ENCODE measurements around the gene NUDT13.
A peak's percentile ranks its signal among the peaks of the same experiment; 100 is the strongest.

The NUDT13 gene

GRCh38 chr10:73159038-73159648 is 48.9 kb downstream of the NUDT13 start:
- no peak overlapping the region for H3K9ac ChIP-seq (ENCODE audit: low read depth in 1 of 2, low read length in 2 of 2)
- H3K4me1 ChIP-seq (ENCODE audit: control insufficient read depth in 1 of 2, insufficient read depth in 2 of 2, low read length in 2 of 2): peaks cover 0 to 2% of the 10 kb centered on the region in 2 donors
- H3K9me3 ChIP-seq (ENCODE audit: control insufficient read depth in 1 of 2, low read length in 2 of 2): no peaks in the 10 kb centered on the region
- no peak overlapping the region for H3K4me3 ChIP-seq (ENCODE audit: low read depth in 1 of 2, low read length in 2 of 2)
- H3K27ac ChIP-seq (ENCODE audit: low read depth, low read length): no peak overlapping the region
- peaks cover 26 to 31% of the 10 kb centered on the region in 2 donors for H3K36me3 ChIP-seq (ENCODE audit: control insufficient read depth in 1 of 2, insufficient read depth in 2 of 2, low read length in 2 of 2)
- H3K27me3 ChIP-seq (ENCODE audit: control insufficient read depth in 1 of 2, insufficient read depth in 2 of 2, low read length in 2 of 2): no peaks in the 10 kb centered on the region

GRCh38 chr10:73161079-73161478 is 50.8 kb downstream of the NUDT13 start:
- no peak overlapping the region for H3K4me3 ChIP-seq (ENCODE audit: low read depth in 1 of 2, low read length in 2 of 2)
- peaks cover 0 to 2% of the 10 kb centered on the region in 2 donors for H3K4me1 ChIP-seq (ENCODE audit: control insufficient read depth in 1 of 2, insufficient read depth in 2 of 2, low read length in 2 of 2)
- no peaks in the 10 kb centered on the region for H3K27me3 ChIP-seq (ENCODE audit: control insufficient read depth in 1 of 2, insufficient read depth in 2 of 2, low read length in 2 of 2)
- no peak overlapping the region for H3K9ac ChIP-seq (ENCODE audit: low read depth in 1 of 2, low read length in 2 of 2)
- H3K9me3 ChIP-seq (ENCODE audit: control insufficient read depth in 1 of 2, low read length in 2 of 2): no peaks in the 10 kb centered on the region
- H3K27ac ChIP-seq (ENCODE audit: low read depth, low read length): no peak overlapping the region
- peaks cover 24 to 25% of the 10 kb centered on the region in 2 donors for H3K36me3 ChIP-seq (ENCODE audit: control insufficient read depth in 1 of 2, insufficient read depth in 2 of 2, low read length in 2 of 2)

- Histone ChIP-seq H3K27me3 (ENCODE audit: control insufficient read depth in 1 of 2, insufficient read depth in 2 of 2, low read length in 2 of 2) (no peaks in the 10 kb centered on the region), H3K27ac (ENCODE audit: low read depth, low read length) (no peak overlapping the region), H3K9me3 (ENCODE audit: control insufficient read depth in 1 of 2, low read length in 2 of 2) (no peaks in the 10 kb centered on the region), H3K9ac (ENCODE audit: low read depth in 1 of 2, low read length in 2 of 2) (no peak overlapping the region), H3K36me3 (ENCODE audit: control insufficient read depth in 1 of 2, insufficient read depth in 2 of 2, low read length in 2 of 2) (peaks cover 20 to 21% of the 10 kb centered on the region in 2 donors), H3K4me3 (ENCODE audit: low read depth in 1 of 2, low read length in 2 of 2) (no peak overlapping the region), H3K4me1 (ENCODE audit: control insufficient read depth in 1 of 2, insufficient read depth in 2 of 2, low read length in 2 of 2) (peaks cover 0 to 4% of the 10 kb centered on the region in 2 donors)
Observed at GRCh38 chr10:73161662-73162061, 51.4 kb downstream of the NUDT13 start.

GRCh38 chr10:73163096-73163495 is 52.8 kb downstream of the NUDT13 start:
- H3K36me3 ChIP-seq (ENCODE audit: control insufficient read depth in 1 of 2, insufficient read depth in 2 of 2, low read length in 2 of 2): peaks cover 20 to 21% of the 10 kb centered on the region in 2 donors
- no peaks in the 10 kb centered on the region for H3K9me3 ChIP-seq (ENCODE audit: control insufficient read depth in 1 of 2, low read length in 2 of 2)
- H3K27ac ChIP-seq (ENCODE audit: low read depth, low read length): no peak overlapping the region
- no peak overlapping the region for H3K9ac ChIP-seq (ENCODE audit: low read depth in 1 of 2, low read length in 2 of 2)
- H3K4me3 ChIP-seq (ENCODE audit: low read depth in 1 of 2, low read length in 2 of 2): no peak overlapping the region
- H3K4me1 ChIP-seq (ENCODE audit: control insufficient read depth in 1 of 2, insufficient read depth in 2 of 2, low read length in 2 of 2): peaks cover 0 to 13% of the 10 kb centered on the region in 2 donors
- H3K27me3 ChIP-seq (ENCODE audit: control insufficient read depth in 1 of 2, insufficient read depth in 2 of 2, low read length in 2 of 2): no peaks in the 10 kb centered on the region

GRCh38 chr10:73166972-73167371 is 56.7 kb downstream of the NUDT13 start:
- H3K4me3 ChIP-seq (ENCODE audit: low read depth in 1 of 2, low read length in 2 of 2): peak overlapping the region; percentile 89 to 100
- no peaks in the 10 kb centered on the region for H3K9me3 ChIP-seq (ENCODE audit: control insufficient read depth in 1 of 2, low read length in 2 of 2)
- H3K36me3 ChIP-seq (ENCODE audit: control insufficient read depth in 1 of 2, insufficient read depth in 2 of 2, low read length in 2 of 2): peaks cover 12 to 18% of the 10 kb centered on the region in 2 donors
- H3K27me3 ChIP-seq (ENCODE audit: control insufficient read depth in 1 of 2, insufficient read depth in 2 of 2, low read length in 2 of 2): no peaks in the 10 kb centered on the region
- H3K27ac ChIP-seq (ENCODE audit: low read depth, low read length): no peak overlapping the region
- H3K9ac ChIP-seq (ENCODE audit: low read depth in 1 of 2, low read length in 2 of 2): peak overlapping the region in 1 of 2 donors; percentile 87
- peaks cover 7 to 20% of the 10 kb centered on the region in 2 donors for H3K4me1 ChIP-seq (ENCODE audit: control insufficient read depth in 1 of 2, insufficient read depth in 2 of 2, low read length in 2 of 2)

- peaks cover 8 to 14% of the 10 kb centered on the region in 2 donors for H3K36me3 ChIP-seq (ENCODE audit: control insufficient read depth in 1 of 2, insufficient read depth in 2 of 2, low read length in 2 of 2)
- H3K4me3 ChIP-seq (ENCODE audit: low read depth in 1 of 2, low read length in 2 of 2): peak overlapping the region; percentile 89 to 100
- H3K4me1 ChIP-seq (ENCODE audit: control insufficient read depth in 1 of 2, insufficient read depth in 2 of 2, low read length in 2 of 2): peaks cover 7 to 20% of the 10 kb centered on the region in 2 donors
- peak overlapping the region; percentile 79 for H3K27ac ChIP-seq (ENCODE audit: low read depth, low read length)
- no peaks in the 10 kb centered on the region for H3K9me3 ChIP-seq (ENCODE audit: control insufficient read depth in 1 of 2, low read length in 2 of 2)
- H3K27me3 ChIP-seq (ENCODE audit: control insufficient read depth in 1 of 2, insufficient read depth in 2 of 2, low read length in 2 of 2): no peaks in the 10 kb centered on the region
- peak overlapping the region; percentile 87 to 99 for H3K9ac ChIP-seq (ENCODE audit: low read depth in 1 of 2, low read length in 2 of 2)
Observed at GRCh38 chr10:73167458-73167782, 57.2 kb downstream of the NUDT13 start.

- Histone ChIP-seq H3K4me3 (ENCODE audit: low read depth in 1 of 2, low read length in 2 of 2) (peak within 1 kb of the TSS; percentile 89 to 100), H3K36me3 (ENCODE audit: control insufficient read depth in 1 of 2, insufficient read depth in 2 of 2, low read length in 2 of 2) (peaks cover 3 to 9% of the 10 kb centered on the region in 2 donors), H3K27ac (ENCODE audit: low read depth, low read length) (peak within 1 kb of the TSS; percentile 79), H3K9ac (ENCODE audit: low read depth in 1 of 2, low read length in 2 of 2) (peak within 1 kb of the TSS; percentile 87 to 99), H3K9me3 (ENCODE audit: control insufficient read depth in 1 of 2, low read length in 2 of 2) (no peaks in the 10 kb centered on the region), H3K4me1 (ENCODE audit: control insufficient read depth in 1 of 2, insufficient read depth in 2 of 2, low read length in 2 of 2) (peaks cover 7 to 18% of the 10 kb centered on the region in 2 donors), H3K27me3 (ENCODE audit: control insufficient read depth in 1 of 2, insufficient read depth in 2 of 2, low read length in 2 of 2) (no peaks in the 10 kb centered on the region)
Observed at GRCh38 chr10:73167783-73168464, 57.7 kb downstream of the NUDT13 start, which contains the start of the genes ECD and FAM149B1. TSS of gene ECD (minus strand) at chr10:73168008. CDS start at chr10:73163937, 4,071 bp downstream. TSS of gene FAM149B1 (plus strand) at chr10:73168119. CDS start at chr10:73168340, 221 bp downstream.

- peaks cover 0 to 3% of the 10 kb centered on the region in 2 donors for H3K36me3 ChIP-seq (ENCODE audit: control insufficient read depth in 1 of 2, insufficient read depth in 2 of 2, low read length in 2 of 2)
- H3K9me3 ChIP-seq (ENCODE audit: control insufficient read depth in 1 of 2, low read length in 2 of 2): no peaks in the 10 kb centered on the region
- H3K9ac ChIP-seq (ENCODE audit: low read depth in 1 of 2, low read length in 2 of 2): peak overlapping the region; percentile 87 to 99
- peak overlapping the region; percentile 89 to 100 for H3K4me3 ChIP-seq (ENCODE audit: low read depth in 1 of 2, low read length in 2 of 2)
- H3K27me3 ChIP-seq (ENCODE audit: control insufficient read depth in 1 of 2, insufficient read depth in 2 of 2, low read length in 2 of 2): no peaks in the 10 kb centered on the region
- H3K4me1 ChIP-seq (ENCODE audit: control insufficient read depth in 1 of 2, insufficient read depth in 2 of 2, low read length in 2 of 2): peaks cover 7 to 18% of the 10 kb centered on the region in 2 donors
- H3K27ac ChIP-seq (ENCODE audit: low read depth, low read length): peak overlapping the region; percentile 79
Observed at GRCh38 chr10:73168465-73168803, 58.2 kb downstream of the NUDT13 start.

GRCh38 chr10:73169320-73169719 is 59.1 kb downstream of the NUDT13 start:
- H3K4me1 ChIP-seq (ENCODE audit: control insufficient read depth in 1 of 2, insufficient read depth in 2 of 2, low read length in 2 of 2): peaks cover 7 to 18% of the 10 kb centered on the region in 2 donors
- H3K9ac ChIP-seq (ENCODE audit: low read depth in 1 of 2, low read length in 2 of 2): no peak overlapping the region
- no peaks in the 10 kb centered on the region for H3K27me3 ChIP-seq (ENCODE audit: control insufficient read depth in 1 of 2, insufficient read depth in 2 of 2, low read length in 2 of 2)
- no peak overlapping the region for H3K4me3 ChIP-seq (ENCODE audit: low read depth in 1 of 2, low read length in 2 of 2)
- H3K36me3 ChIP-seq (ENCODE audit: control insufficient read depth in 1 of 2, insufficient read depth in 2 of 2, low read length in 2 of 2): no peaks in the 10 kb centered on the region
- H3K27ac ChIP-seq (ENCODE audit: low read depth, low read length): no peak overlapping the region
- no peaks in the 10 kb centered on the region for H3K9me3 ChIP-seq (ENCODE audit: control insufficient read depth in 1 of 2, low read length in 2 of 2)

GRCh38 chr10:73172867-73173266 is 62.6 kb downstream of the NUDT13 start:
- H3K36me3 ChIP-seq (ENCODE audit: control insufficient read depth in 1 of 2, insufficient read depth in 2 of 2, low read length in 2 of 2): peaks cover 4 to 13% of the 10 kb centered on the region in 2 donors

More at GRCh38 chr10:73172867-73173266, 62.6 kb downstream of the NUDT13 start:
- no peaks in the 10 kb centered on the region for H3K27me3 ChIP-seq (ENCODE audit: control insufficient read depth in 1 of 2, insufficient read depth in 2 of 2, low read length in 2 of 2)
- H3K27ac ChIP-seq (ENCODE audit: low read depth, low read length): no peak overlapping the region
- H3K4me1 ChIP-seq (ENCODE audit: control insufficient read depth in 1 of 2, insufficient read depth in 2 of 2, low read length in 2 of 2): peaks cover 7% of the 10 kb centered on the region in 2 donors
- no peaks in the 10 kb centered on the region for H3K9me3 ChIP-seq (ENCODE audit: control insufficient read depth in 1 of 2, low read length in 2 of 2)
- no peak overlapping the region for H3K9ac ChIP-seq (ENCODE audit: low read depth in 1 of 2, low read length in 2 of 2)
- no peak overlapping the region for H3K4me3 ChIP-seq (ENCODE audit: low read depth in 1 of 2, low read length in 2 of 2)
